Measurements from ENCODE around the gene MGRN1. TPM values are rescaled to one million over a fixed set of nuclear protein-coding genes. Genes with fewer than 3 reads are reported as not detected.

MGRN1 gene
- total RNA-seq (73.0 and 80.9 TPM in 2 replicates), polyA plus RNA-seq (15.6 and 15.8 TPM in 2 replicates), polyA minus RNA-seq (23.4 and 26.7 TPM in 2 replicates), Bru-seq, nascent RNA (percentile 62 among the genes with signal in this experiment), BruChase-seq, experiment 1, labeled RNA remaining after a 6-hour chase (percentile 82 among the genes with signal in this experiment), BruChase-seq, experiment 2, labeled RNA remaining after a 2-hour chase (percentile 77 among the genes with signal in this experiment)
- 14.6 and 16.1 TPM in 2 replicates for polyA plus RNA-seq (2011; cell fraction: cytosol; rRNA removed)
- polyA plus RNA-seq (2011; cell fraction: nucleus; rRNA removed): 33.2 and 41.7 TPM in 2 replicates
- polyA plus RNA-seq (2012): 43.4 and 51.1 TPM in 2 replicates
- polyA minus RNA-seq (2011; cell fraction: cytosol; rRNA and poly(A)+ RNA removed): 15.3 TPM
- polyA minus RNA-seq (2011; cell fraction: nucleus; rRNA and poly(A)+ RNA removed): 24.8 and 31.9 TPM in 2 replicates
- long read RNA-seq, transcript MGRN1-201 (17 exons, 3,968 nt): major isoform, 9 of 27 reads
- long read RNA-seq, partial matches to known transcripts: 5 of 27 reads
- long read RNA-seq, other reads (novel, unspliced or antisense): 12 of 27 reads

DNA sequence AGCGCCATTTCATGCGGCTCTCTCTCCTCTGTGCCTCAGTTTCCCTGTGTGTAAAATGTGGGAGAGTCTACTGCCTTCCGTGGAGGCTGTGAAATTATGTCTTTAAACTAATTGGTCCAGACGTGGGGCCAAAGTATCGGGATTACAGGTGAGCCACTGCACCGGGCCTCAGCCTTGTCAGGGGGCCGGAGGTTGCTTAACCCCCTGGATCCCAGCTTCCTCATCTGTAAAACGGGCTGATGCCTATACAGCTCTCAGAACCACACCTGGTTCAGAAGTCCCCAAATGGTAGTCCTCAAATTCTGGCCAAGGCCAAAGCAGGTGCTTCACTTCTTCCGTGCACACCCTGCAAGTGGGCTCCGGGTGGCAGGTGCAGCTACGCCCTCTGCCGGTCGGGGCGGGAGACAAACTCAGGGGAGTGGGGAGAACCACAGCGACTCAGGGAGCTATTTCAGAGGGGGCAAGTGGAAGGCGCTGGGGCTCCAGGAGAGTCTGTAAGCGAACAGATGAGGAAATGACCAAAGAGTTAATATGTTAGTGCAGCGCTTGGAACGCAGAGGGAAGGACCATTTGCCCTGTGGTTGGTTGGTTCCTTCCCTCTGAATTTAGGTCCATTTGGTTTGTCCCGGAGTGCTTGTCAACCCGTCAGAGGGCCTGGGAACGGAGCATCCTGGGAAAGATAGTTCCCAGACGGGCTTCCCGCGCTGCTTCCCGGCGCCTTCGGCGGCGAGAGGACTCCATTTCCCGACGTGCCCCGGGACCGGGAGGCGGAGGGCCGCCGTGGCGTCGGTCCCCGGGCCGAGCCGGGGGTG is at the start of gene MGRN1:
Gene MGRN1 (plus strand): TSS at position 812 of the 812 bp plus-strand sequence. CDS start 135 bp downstream, outside the sequence.
- peak within 1 kb of the TSS; percentile 90 for H3K9ac ChIP-seq (replicated peaks; ENCODE audit: extremely low read depth, insufficient read depth, low read length)
- DNase-seq (ENCODE audit: low read depth, low spot score) (peak; percentile 99), FAIRE-seq (peak; percentile 96)
- H3K9me3 ChIP-seq (replicated peaks; ENCODE audit: control insufficient read depth, insufficient read depth, low read length): no peaks in the 10 kb centered on the region
- TF ChIP-seq, protein P1, sequence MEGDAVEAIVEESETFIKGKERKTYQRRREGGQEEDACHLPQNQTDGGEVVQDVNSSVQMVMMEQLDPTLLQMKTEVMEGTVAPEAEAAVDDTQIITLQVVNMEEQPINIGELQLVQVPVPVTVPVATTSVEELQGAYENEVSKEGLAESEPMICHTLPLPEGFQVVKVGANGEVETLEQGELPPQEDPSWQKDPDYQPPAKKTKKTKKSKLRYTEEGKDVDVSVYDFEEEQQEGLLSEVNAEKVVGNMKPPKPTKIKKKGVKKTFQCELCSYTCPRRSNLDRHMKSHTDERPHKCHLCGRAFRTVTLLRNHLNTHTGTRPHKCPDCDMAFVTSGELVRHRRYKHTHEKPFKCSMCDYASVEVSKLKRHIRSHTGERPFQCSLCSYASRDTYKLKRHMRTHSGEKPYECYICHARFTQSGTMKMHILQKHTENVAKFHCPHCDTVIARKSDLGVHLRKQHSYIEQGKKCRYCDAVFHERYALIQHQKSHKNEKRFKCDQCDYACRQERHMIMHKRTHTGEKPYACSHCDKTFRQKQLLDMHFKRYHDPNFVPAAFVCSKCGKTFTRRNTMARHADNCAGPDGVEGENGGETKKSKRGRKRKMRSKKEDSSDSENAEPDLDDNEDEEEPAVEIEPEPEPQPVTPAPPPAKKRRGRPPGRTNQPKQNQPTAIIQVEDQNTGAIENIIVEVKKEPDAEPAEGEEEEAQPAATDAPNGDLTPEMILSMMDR (IDR thresholded peaks at IDR 0.05; ENCODE audit: extremely low read depth in 1 of 2, insufficient read depth in 1 of 2, low read depth in 1 of 2, low read length in 2 of 2): peak; percentile 93 to 94
- no peak for TF ChIP-seq FOS (IDR thresholded peaks at IDR 0.05; ENCODE audit: borderline replicate concordance, insufficient read depth, low read length)
- peak within 1 kb of the TSS; percentile 80 for H3K27ac ChIP-seq (ENCODE audit: insufficient read depth, low read depth, low read length)
- intact Hi-C loops (cut with micrococcal nuclease) (loop anchor here (1.0 to 2.0 kb wide), 3 partner anchors 8 to 69 kb away; partner anchors contain the start of gene NUDT16L1), dilution Hi-C loops (cut with MboI; ENCODE audit: extremely low pct_ligation_motif_present, low sequenced_read_pairs) (no loop called here)
- peaks cover 40% of the 10 kb centered on the region for H3K79me2 ChIP-seq (ENCODE audit: control insufficient read depth, insufficient read depth, low read length)
- H3K36me3 ChIP-seq (ENCODE audit: control insufficient read depth in 2 of 2, extremely low read depth in 1 of 2, insufficient read depth in 2 of 2, low read length in 2 of 2): no peaks in the 10 kb centered on the region
- no peaks in the 10 kb centered on the region for H3K27me3 ChIP-seq (ENCODE audit: control insufficient read depth in 2 of 2, insufficient read depth in 2 of 2, low read length in 2 of 2)
- no TSS peak for BruUV-seq (replicated peaks)
- CTCF ChIA-PET: interaction anchor here (0.6 to 1.8 kb wide), 20 partner anchors 8 to 332 kb away, joined by 3 to 16 read pairs (median 5); partner anchors contain the start of genes ANKS3 and DNAAF8
- peak within 1 kb of the TSS; percentile 64 to 77 (median 69) for H3K4me3 ChIP-seq (replicated peaks in 1 of 3; ENCODE audit: insufficient read depth in 1 of 3, low read depth in 1 of 3, low read length in 3 of 3)
- POLR2A ChIA-PET: interaction anchor here (2.4 kb wide), 1 partner anchor 8 kb away, joined by 10 read pairs; no protein-coding TSS in a partner anchor
- H2AFZ ChIP-seq (ENCODE audit: low read depth, low read length): peak within 1 kb of the TSS; percentile 89
- H4K20me1 ChIP-seq (replicated peaks; ENCODE audit: control insufficient read depth, extremely low read depth, insufficient read depth, low read length): no peaks in the 10 kb centered on the region
- H3K9me1 ChIP-seq (replicated peaks; ENCODE audit: control insufficient read depth, extremely low read depth, insufficient read depth, low read length): no peaks in the 10 kb centered on the region
- peaks cover 10% of the 10 kb centered on the region for H3K4me1 ChIP-seq (ENCODE audit: control insufficient read depth, extremely low read depth, insufficient read depth, low read length)
- H3K4me2 ChIP-seq (ENCODE audit: insufficient read depth, low read length): peak within 1 kb of the TSS; percentile 87

Data from endothelial cell of umbilical vein (primary cell).